ENCODE results near the gene HTT.

The HTT gene

DNA sequence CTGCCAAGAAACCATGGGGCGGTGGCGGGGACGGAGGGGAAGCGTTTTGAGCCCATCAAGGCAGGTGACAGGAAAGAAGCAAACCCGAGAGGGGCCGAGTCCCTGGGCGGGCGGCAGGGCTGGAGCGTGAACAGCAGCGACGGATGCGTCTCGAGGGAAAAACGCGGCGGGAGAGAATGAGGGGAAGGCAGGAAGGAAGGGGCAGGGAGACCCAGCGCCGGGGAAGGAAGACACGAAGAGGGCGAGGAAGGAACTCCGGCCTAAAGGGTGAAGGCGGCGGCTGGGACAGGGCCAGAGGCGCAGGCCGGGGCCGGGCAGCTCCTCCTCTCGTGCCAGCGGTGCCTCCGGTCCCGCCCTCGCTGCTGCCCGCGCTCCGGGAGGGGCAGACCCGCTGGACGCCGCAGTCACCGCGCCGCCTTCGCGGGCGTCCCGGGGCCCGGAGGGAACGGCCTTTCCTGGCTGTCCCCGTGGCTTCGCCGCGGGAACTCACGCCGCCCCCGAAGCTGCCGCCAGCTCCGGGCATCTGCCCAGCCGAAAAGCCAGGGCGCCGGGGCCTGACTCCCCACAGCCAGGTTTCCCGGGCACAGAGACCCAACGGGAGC lies 217.6 kb downstream of the HTT start:
- peak overlapping the region; percentile 73; the same call in 1 of the 2 replicates for H3K4me3 ChIP-seq (ENCODE audit: low read length)
- TF ChIP-seq ZNF274 (IDR thresholded peaks at IDR 0.05; ENCODE audit: low read depth, low read length), result no peak

DNA sequence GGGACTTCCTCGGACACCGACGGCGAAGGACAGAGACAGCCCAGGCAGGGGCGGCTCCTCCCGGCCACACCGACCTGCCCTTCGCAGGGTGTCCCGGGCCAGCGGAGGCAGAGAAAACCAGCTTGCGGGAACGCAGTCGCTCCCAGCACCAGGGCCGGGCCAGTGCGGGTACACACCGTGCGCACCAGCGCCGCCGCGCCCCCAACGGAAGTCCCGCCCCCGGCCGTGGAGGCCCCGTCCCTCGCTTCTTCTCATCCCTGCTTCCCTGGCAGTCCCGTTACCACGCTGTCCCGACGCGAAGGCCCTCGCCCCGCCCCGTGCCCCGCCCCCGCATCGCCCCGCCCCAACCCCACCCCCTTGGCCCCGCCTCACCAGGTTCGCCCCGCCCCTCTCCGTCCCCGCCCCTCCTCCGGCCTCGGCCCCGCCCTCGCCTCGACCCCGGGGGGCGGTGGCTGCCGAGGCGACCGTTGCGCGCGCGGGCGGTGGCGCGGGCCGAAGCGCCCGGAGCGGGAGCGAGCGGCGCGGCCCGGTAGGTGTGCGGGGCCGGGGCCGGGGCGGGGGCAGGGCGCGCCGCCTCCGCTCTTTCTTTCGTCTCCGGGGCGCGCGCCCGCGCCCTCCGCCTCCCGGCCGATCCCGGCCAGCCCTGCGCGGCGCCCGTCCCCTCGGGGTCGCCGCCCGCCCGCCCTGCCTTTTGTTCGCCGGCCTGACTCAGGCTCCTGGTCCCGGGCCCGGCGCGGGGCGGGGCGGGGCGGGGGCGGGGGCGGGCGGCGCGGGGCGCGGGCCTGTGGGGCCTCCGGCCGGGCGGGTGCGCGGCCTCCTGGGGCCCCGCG lies 218.3 kb downstream of the HTT start, which contains the start of gene RGS12:
RGS12 (plus strand) TSS at position 451 of the 830 bp plus-strand sequence. CDS start 23,150 bp downstream, outside the sequence.
- peak within 1 kb of the TSS; percentile 73; the same call in 1 of the 2 replicates for H3K4me3 ChIP-seq (ENCODE audit: low read length)
- TF ChIP-seq ZNF274 (IDR thresholded peaks at IDR 0.05; ENCODE audit: low read depth, low read length), result no peak

Data from GM08714 (cell line).